A549 (cell line): ENCODE results near the gene TXNL4A. TPM values are rescaled to one million over a fixed set of nuclear protein-coding genes. Genes with fewer than 3 reads are reported as not detected.

Source experiments
- ATAC-seq, 2 experiments: fragments of 200-7000 bp in 1 of 2; fragments of >200 bp in 1 of 2; cut with Nextera tagmentation in 1 of 2; cut with Tn5 transposase in 1 of 2; 3 replicates each; pipeline versions ENCODE4 v1.8.0 to v1.9.1; 2018 to 2020; ENCODE audit warnings: mild to moderate bottlenecking in 1 of 2, moderate library complexity in 1 of 2
- CTCF ChIA-PET: fragments of 300-600 bp; sonication (Branson Sonifier 250); formaldehyde crosslinking; extraction: SDS; loops from one replicate; lab custom pipeline; 2021; ENCODE audit warnings: antibody characterized with exemption, inconsistent platforms; lab: Yijun Ruan, JAX
- POLR2A ChIA-PET: fragments of 350-600 bp; formaldehyde crosslinking; extraction: SDS; loops from one replicate; lab custom pipeline; 2021; ENCODE audit warnings: antibody characterized with exemption, inconsistent platforms; lab: Yijun Ruan, JAX
- DNase-seq, 2 experiments: peaks; one replicate each; pipeline versions ENCODE4 v3.0.0 to v3.0.0-alpha.2; 2011 to 2016; ENCODE audit warnings: low read depth in 1 of 2, low spot score in 1 of 2
- FAIRE-seq: peaks from 2 replicates; lab custom pipeline; 2011; peaks lifted over from hg19 to GRCh38; lab: Jason Lieb, UNC
- H3K27ac ChIP-seq, 2 experiments: fragments of >200 bp; sonication (Bioruptor Twin); formaldehyde crosslinking; 3 replicates each; pipeline ENCODE4 v1.5.1; 2016 to 2017
- H3K4me1 ChIP-seq: fragments of >200 bp; sonication (Bioruptor Twin); formaldehyde crosslinking; 3 replicates; pipeline ENCODE4 v1.6.1; 2016
- H3K4me2 ChIP-seq: fragments of >200 bp; sonication (Bioruptor Twin); formaldehyde crosslinking; 3 replicates; pipeline ENCODE4 v1.6.1; 2016
- H3K4me3 ChIP-seq: fragments of >200 bp; sonication (Bioruptor Twin); formaldehyde crosslinking; 3 replicates; pipeline ENCODE4 v1.5.1; 2016
- H3K9me3 ChIP-seq: fragments of >200 bp; sonication (Bioruptor Twin); formaldehyde crosslinking; 3 replicates; pipeline ENCODE4 v1.6.1; 2016
- CBX2 ChIP-seq: fragments of 200-600 bp; sonication (generic); IDR thresholded peaks from 2 replicates; pipeline ENCODE4 v1.6.1; 2016; ENCODE audit warnings: low read depth, mild to moderate bottlenecking, borderline replicate concordance
- CHD2 ChIP-seq: fragments of 150-350 bp; IDR thresholded peaks from 2 replicates; pipeline ENCODE4 v1.6.1; 2014; ENCODE audit warnings: low read length; ENCODE audit not compliant: partially characterized antibody
- EHF ChIP-seq: fragments of 250-450 bp; sonication (Bioruptor Pico); IDR thresholded peaks from 2 replicates; pipeline ENCODE4 v1.5.0; 2020; ENCODE audit warnings: mild to moderate bottlenecking
- ESRRA ChIP-seq: fragments of 150-350 bp; IDR thresholded peaks from 2 replicates; pipeline ENCODE4 v1.6.1; 2014; ENCODE audit warnings: mild to moderate bottlenecking, low read length, borderline replicate concordance
- FOSB ChIP-seq: fragments of 250-450 bp; sonication (Bioruptor Pico); IDR thresholded peaks from 2 replicates; pipeline ENCODE4 v1.5.0; 2020; ENCODE audit warnings: mild to moderate bottlenecking, moderate library complexity
- GATA3 ChIP-seq: IDR thresholded peaks from 2 replicates; pipeline ENCODE4 v1.6.1; 2012; ENCODE audit warnings: borderline replicate concordance
- HOXB13 ChIP-seq: fragments of 250-450 bp; sonication (Bioruptor Pico); IDR thresholded peaks from 2 replicates; pipeline ENCODE4 v1.5.0; 2020; ENCODE audit warnings: low read depth, mild to moderate bottlenecking, moderate library complexity
- HOXB5 ChIP-seq: fragments of 250-450 bp; sonication (Bioruptor Pico); IDR thresholded peaks from 2 replicates; pipeline ENCODE4 v1.5.0; 2020; ENCODE audit warnings: mild to moderate bottlenecking, moderate library complexity
- JUNB ChIP-seq: fragments of >200 bp; sonication (Bioruptor Twin); formaldehyde crosslinking; IDR thresholded peaks from 2 replicates; pipeline ENCODE4 v1.6.1; 2016
- KDM1A ChIP-seq: fragments of 200-600 bp; sonication (generic); IDR thresholded peaks from 2 replicates; pipeline ENCODE4 v1.6.1; 2016; ENCODE audit warnings: low read depth, mild to moderate bottlenecking
- KDM5A ChIP-seq: fragments of 200-600 bp; sonication (generic); IDR thresholded peaks from 2 replicates; pipeline ENCODE4 v1.6.1; 2016; ENCODE audit warnings: antibody characterized with exemption, mild to moderate bottlenecking
- MAZ ChIP-seq: fragments of 150-350 bp; IDR thresholded peaks from 2 replicates; pipeline ENCODE4 v1.6.1; 2014; ENCODE audit warnings: antibody characterized with exemption, low read depth, low read length, borderline replicate concordance
- NFE2L2 ChIP-seq: fragments of 150-350 bp; conservative IDR thresholded peaks from 2 replicates; pipeline ENCODE4 v1.6.1; 2014; ENCODE audit warnings: low read length
- RARB ChIP-seq: fragments of 250-450 bp; sonication (Bioruptor Pico); IDR thresholded peaks from 2 replicates; pipeline ENCODE4 v1.8.0; 2021; ENCODE audit warnings: mild to moderate bottlenecking, moderate library complexity
- RNF2 ChIP-seq: fragments of 200-600 bp; sonication (generic); IDR thresholded peaks from 2 replicates; pipeline ENCODE4 v1.6.1; 2016; ENCODE audit warnings: low read depth, mild to moderate bottlenecking, antibody characterized with exemption, moderate library complexity, borderline replicate concordance
- SMC3 ChIP-seq: fragments of >200 bp; sonication (Bioruptor Twin); formaldehyde crosslinking; IDR thresholded peaks from 3 replicates; pipeline ENCODE4 v1.6.1; 2018; ENCODE audit warnings: inconsistent platforms
- SREBF2 ChIP-seq: fragments of 450-650 bp; IDR thresholded peaks from 2 replicates; pipeline ENCODE4 v1.6.1; 2014; ENCODE audit warnings: mild to moderate bottlenecking, moderate library complexity
- ZNF302 ChIP-seq: fragments of 250-450 bp; sonication (Bioruptor Pico); IDR thresholded peaks from 2 replicates; pipeline ENCODE4 v1.9.0; 2021; ENCODE audit warnings: inconsistent platforms, mild to moderate bottlenecking, moderate library complexity
- WGBS: methylation state at CpG from one replicate; pipeline ENCODE4 v1.1.6; 2017; ENCODE audit errors: missing lambda C conversion rate; 5-methylcytosine and 5-hydroxymethylcytosine counted together
- polyA plus RNA-seq, 4 experiments: library from polyadenylated mRNA; depleted of rRNA in 3 of 4; stranded (reverse); fragments of >200 nt; fragmentation: RNase III in 1 of 4; extraction: RNeasy Plus Mini Kit Qiagen cat#74134 plus additional on column Dnase treatment in 1 of 4; gene quantifications; 2 replicates in 3 of 4; 3 replicates in 1 of 4; pipeline ENCODE4 v1.2.3, GENCODE V29; 2011 to 2017
- TF ChIP-seq, protein P1 (sequence below): IDR thresholded peaks from 2 replicates; pipeline ENCODE4 v1.6.1; 2012
- TF ChIP-seq, protein P2 (sequence below): fragments of >200 bp; sonication (Bioruptor Twin); formaldehyde crosslinking; IDR thresholded peaks from 3 replicates; pipeline ENCODE4 v1.5.1; 2016
- TF ChIP-seq, protein P3 (sequence below): fragments of 200-600 bp; sonication (generic); IDR thresholded peaks from 2 replicates; pipeline ENCODE4 v1.6.1; 2016; ENCODE audit warnings: antibody characterized with exemption, mild to moderate bottlenecking, moderate library complexity
- TF ChIP-seq, protein P4 (sequence below): IDR thresholded peaks from 2 replicates; pipeline ENCODE4 v1.6.1; 2012

The TXNL4A gene
- polyA plus RNA-seq, 2 of the 4 experiments (the other 2 are of a cell fraction): 99.6 to 139 TPM

DNA sequence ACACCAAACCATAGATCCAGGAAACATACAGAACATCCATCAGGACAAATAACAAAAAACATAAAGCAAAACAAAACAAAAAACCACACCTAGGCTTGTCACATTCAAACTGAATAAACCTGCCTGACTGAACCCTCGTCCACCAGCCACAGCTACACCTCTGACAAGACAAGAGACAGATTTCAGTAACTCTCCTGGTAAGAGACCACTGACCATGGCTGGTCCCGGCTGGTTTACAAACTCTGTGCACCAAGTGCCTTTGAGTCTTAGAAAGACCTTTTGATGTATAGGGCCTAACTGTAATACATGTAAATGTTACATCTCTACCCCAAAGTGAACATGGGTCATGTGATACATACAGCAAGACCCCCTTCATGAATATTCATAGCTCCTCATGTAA, 32.1 kb downstream of the TXNL4A start:
- ChIA-PET POLR2A (no interaction called here), CTCF (interaction anchor here (0.8 kb wide), 1 partner anchor 67 kb away, joined by 5 read pairs; no protein-coding TSS in a partner anchor)
- H3K27ac ChIP-seq: no peak overlapping the region
- no peak overlapping the region for H3K4me2 ChIP-seq
- H3K4me1 ChIP-seq: no peaks in the 10 kb centered on the region
- no peaks in the 10 kb centered on the region for H3K9me3 ChIP-seq
- H3K4me3 ChIP-seq: no peak overlapping the region
- DNase-seq (no peak), ATAC-seq (no peak), FAIRE-seq (no peak)
- 69% methylated on average over 2 of the region's 2 CpGs for WGBS
- TF ChIP-seq, protein P1, sequence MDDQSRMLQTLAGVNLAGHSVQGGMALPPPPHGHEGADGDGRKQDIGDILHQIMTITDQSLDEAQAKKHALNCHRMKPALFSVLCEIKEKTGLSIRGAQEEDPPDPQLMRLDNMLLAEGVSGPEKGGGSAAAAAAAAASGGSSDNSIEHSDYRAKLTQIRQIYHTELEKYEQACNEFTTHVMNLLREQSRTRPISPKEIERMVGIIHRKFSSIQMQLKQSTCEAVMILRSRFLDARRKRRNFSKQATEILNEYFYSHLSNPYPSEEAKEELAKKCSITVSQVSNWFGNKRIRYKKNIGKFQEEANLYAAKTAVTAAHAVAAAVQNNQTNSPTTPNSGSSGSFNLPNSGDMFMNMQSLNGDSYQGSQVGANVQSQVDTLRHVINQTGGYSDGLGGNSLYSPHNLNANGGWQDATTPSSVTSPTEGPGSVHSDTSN: no peak
- TF ChIP-seq HOXB13 (CRISPR knock-in tag): no peak

DNA sequence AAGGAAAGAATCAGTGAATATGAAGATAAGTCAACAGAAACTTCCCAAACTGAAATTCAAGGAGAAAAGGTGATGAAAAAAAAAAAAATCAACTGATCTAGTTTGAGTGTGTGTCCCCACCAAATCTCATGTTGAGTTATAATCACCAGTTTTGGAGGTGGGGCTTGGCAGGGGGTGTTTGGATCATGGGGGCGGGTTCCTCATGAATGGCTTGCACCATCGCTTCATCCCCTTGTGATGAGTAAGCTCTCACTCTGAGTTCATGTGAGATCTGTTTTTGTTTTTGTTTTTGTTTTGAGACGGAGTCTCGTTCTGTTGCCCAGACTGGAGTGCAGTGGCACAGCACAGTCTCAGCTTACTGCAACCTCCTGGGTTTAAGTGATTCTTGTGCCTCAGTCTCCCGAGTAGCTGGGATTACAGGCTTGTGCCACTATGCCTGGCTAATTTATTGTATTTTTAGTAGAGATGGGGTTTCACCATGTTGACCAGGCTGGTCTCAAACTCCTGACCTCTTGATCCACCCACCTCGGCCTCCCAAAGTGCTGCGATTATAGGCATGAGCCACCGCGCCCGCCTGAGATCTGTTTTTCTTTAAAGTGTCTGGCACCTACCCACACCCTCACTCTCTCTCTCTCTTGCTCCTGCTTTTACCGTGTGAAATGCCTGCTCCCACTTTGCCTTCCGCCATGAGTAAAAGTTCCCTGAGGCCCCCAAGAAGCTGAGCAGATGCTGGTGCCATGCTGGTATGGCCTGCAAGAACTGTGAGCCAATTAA, 32.9 kb downstream of the TXNL4A start:
- 80% methylated on average over 12 of the region's 12 CpGs for WGBS
- POLR2A ChIA-PET: no interaction called here
- FAIRE-seq: no peak
- no peak overlapping the region for H3K4me2 ChIP-seq
- no peak for TF ChIP-seq NFE2L2
- no peak for TF ChIP-seq FOSB (CRISPR knock-in tag)
- TF ChIP-seq, protein P2, sequence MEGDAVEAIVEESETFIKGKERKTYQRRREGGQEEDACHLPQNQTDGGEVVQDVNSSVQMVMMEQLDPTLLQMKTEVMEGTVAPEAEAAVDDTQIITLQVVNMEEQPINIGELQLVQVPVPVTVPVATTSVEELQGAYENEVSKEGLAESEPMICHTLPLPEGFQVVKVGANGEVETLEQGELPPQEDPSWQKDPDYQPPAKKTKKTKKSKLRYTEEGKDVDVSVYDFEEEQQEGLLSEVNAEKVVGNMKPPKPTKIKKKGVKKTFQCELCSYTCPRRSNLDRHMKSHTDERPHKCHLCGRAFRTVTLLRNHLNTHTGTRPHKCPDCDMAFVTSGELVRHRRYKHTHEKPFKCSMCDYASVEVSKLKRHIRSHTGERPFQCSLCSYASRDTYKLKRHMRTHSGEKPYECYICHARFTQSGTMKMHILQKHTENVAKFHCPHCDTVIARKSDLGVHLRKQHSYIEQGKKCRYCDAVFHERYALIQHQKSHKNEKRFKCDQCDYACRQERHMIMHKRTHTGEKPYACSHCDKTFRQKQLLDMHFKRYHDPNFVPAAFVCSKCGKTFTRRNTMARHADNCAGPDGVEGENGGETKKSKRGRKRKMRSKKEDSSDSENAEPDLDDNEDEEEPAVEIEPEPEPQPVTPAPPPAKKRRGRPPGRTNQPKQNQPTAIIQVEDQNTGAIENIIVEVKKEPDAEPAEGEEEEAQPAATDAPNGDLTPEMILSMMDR: no peak
- no peak for TF ChIP-seq GATA3
- no peak for TF ChIP-seq EHF (CRISPR knock-in tag)
- no peak for TF ChIP-seq RNF2
- no peak for TF ChIP-seq ESRRA
- no peak for TF ChIP-seq CBX2
- no peak for TF ChIP-seq KDM1A
- no peak for TF ChIP-seq CHD2
- TF ChIP-seq, protein P3, sequence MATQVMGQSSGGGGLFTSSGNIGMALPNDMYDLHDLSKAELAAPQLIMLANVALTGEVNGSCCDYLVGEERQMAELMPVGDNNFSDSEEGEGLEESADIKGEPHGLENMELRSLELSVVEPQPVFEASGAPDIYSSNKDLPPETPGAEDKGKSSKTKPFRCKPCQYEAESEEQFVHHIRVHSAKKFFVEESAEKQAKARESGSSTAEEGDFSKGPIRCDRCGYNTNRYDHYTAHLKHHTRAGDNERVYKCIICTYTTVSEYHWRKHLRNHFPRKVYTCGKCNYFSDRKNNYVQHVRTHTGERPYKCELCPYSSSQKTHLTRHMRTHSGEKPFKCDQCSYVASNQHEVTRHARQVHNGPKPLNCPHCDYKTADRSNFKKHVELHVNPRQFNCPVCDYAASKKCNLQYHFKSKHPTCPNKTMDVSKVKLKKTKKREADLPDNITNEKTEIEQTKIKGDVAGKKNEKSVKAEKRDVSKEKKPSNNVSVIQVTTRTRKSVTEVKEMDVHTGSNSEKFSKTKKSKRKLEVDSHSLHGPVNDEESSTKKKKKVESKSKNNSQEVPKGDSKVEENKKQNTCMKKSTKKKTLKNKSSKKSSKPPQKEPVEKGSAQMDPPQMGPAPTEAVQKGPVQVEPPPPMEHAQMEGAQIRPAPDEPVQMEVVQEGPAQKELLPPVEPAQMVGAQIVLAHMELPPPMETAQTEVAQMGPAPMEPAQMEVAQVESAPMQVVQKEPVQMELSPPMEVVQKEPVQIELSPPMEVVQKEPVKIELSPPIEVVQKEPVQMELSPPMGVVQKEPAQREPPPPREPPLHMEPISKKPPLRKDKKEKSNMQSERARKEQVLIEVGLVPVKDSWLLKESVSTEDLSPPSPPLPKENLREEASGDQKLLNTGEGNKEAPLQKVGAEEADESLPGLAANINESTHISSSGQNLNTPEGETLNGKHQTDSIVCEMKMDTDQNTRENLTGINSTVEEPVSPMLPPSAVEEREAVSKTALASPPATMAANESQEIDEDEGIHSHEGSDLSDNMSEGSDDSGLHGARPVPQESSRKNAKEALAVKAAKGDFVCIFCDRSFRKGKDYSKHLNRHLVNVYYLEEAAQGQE: no peak
- TF ChIP-seq ZNF302 (CRISPR knock-in tag): no peak
- TF ChIP-seq SMC3: no peak
- no peak for TF ChIP-seq RARB
- TF ChIP-seq MAZ: no peak
- TF ChIP-seq JUNB: no peak
- no peak for TF ChIP-seq HOXB5 (CRISPR knock-in tag)
- TF ChIP-seq KDM5A: no peak
- TF ChIP-seq SREBF2: no peak
- TF ChIP-seq, protein P4, sequence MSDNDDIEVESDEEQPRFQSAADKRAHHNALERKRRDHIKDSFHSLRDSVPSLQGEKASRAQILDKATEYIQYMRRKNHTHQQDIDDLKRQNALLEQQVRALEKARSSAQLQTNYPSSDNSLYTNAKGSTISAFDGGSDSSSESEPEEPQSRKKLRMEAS: no peak
- no peaks in the 10 kb centered on the region for H3K9me3 ChIP-seq
- no peak for ATAC-seq
- no peak overlapping the region for H3K4me3 ChIP-seq
- DNase-seq: no peak
- CTCF ChIA-PET: no interaction called here
- H3K4me1 ChIP-seq: no peaks in the 10 kb centered on the region; the same call in 2 of the 3 replicates
- no peak overlapping the region for H3K27ac ChIP-seq
